ENCODE data around the gene SAMD9L.
"Not testable (repeated sequence)": the region's sequence is repeated elsewhere in the genome, so short reads cannot be mapped to it uniquely, and the experiment has no call there.

SAMD9L gene

GRCh38 chr7:93146036-93146435, 2.1 kb downstream of the SAMD9L start:
- no peak for DNase-seq (ENCODE audit: low read depth in 2 of 3, low spot score in 2 of 3)

- no peak for DNase-seq (ENCODE audit: low read depth in 2 of 3, low spot score in 2 of 3)
These were observed 2.8 kb downstream of the SAMD9L start for GRCh38 chr7:93145354-93145753.

GRCh38 chr7:93142127-93142526, 6.1 kb downstream of the SAMD9L start:
- DNase-seq (ENCODE audit: low read depth in 2 of 3, low spot score in 2 of 3), result no peak

- no peak for DNase-seq (ENCODE audit: low read depth in 2 of 3, low spot score in 2 of 3)
These were observed 7.5 kb downstream of the SAMD9L start for GRCh38 chr7:93140582-93141191.

GRCh38 chr7:93138576-93138975, 9.6 kb downstream of the SAMD9L start:
- no peak for DNase-seq (ENCODE audit: low read depth in 2 of 3, low spot score in 2 of 3)

- no peak for DNase-seq (ENCODE audit: low read depth in 2 of 3, low spot score in 2 of 3)
These were observed 15.2 kb downstream of the SAMD9L start for GRCh38 chr7:93133005-93133404.

GRCh38 chr7:93132216-93132615, 16.0 kb downstream of the SAMD9L start:
- DNase-seq (ENCODE audit: low read depth in 2 of 3, low spot score in 2 of 3), result no peak

- not testable (repeated sequence) for DNase-seq (ENCODE audit: low read depth in 2 of 3, low spot score in 2 of 3)
These were observed 21.2 kb downstream of the SAMD9L start for GRCh38 chr7:93126954-93127353.

GRCh38 chr7:93123532-93123931, 24.7 kb downstream of the SAMD9L start:
- DNase-seq (ENCODE audit: low read depth in 2 of 3, low spot score in 2 of 3), result not testable (repeated sequence)

- DNase-seq (ENCODE audit: low read depth in 2 of 3, low spot score in 2 of 3), result no peak
These were observed 27.3 kb downstream of the SAMD9L start for GRCh38 chr7:93120592-93121549.

- no peak for DNase-seq (ENCODE audit: low read depth in 2 of 3, low spot score in 2 of 3)
These were observed 28.8 kb downstream of the SAMD9L start for GRCh38 chr7:93119191-93119905.

GRCh38 chr7:93117852-93118530, 30.2 kb downstream of the SAMD9L start, which contains the start of gene SAMD9:
Gene SAMD9, minus strand, starts transcription at chr7:93117979. Its CDS starts 11,882 bp downstream, at chr7:93106097.
- DNase-seq (ENCODE audit: low read depth in 2 of 3, low spot score in 2 of 3), result no peak

- DNase-seq (ENCODE audit: low read depth in 2 of 3, low spot score in 2 of 3), result no peak
These were observed 30.9 kb downstream of the SAMD9L start for GRCh38 chr7:93117327-93117726.

- no peak for DNase-seq (ENCODE audit: low read depth in 2 of 3, low spot score in 2 of 3)
These were observed 32.4 kb downstream of the SAMD9L start for GRCh38 chr7:93115796-93116195.

GRCh38 chr7:93108003-93108402, 40.2 kb downstream of the SAMD9L start:
- DNase-seq (ENCODE audit: low read depth in 2 of 3, low spot score in 2 of 3), result no peak

GRCh38 chr7:93097388-93097787, 50.8 kb downstream of the SAMD9L start:
- DNase-seq (ENCODE audit: low read depth in 2 of 3, low spot score in 2 of 3), result no peak

GRCh38 chr7:93092757-93093370, 55.3 kb downstream of the SAMD9L start:
- DNase-seq (ENCODE audit: low read depth in 2 of 3, low spot score in 2 of 3), result no peak
